Activated CD8-positive, alpha-beta memory T cell treated with anti-CD3 and anti-CD28 coated beads for 4 hours (primary cell): Measurements from ENCODE around the gene IMMT.

Experiments
- DNase-seq, 2 donors: peaks; one replicate each; pipeline ENCODE4 v3.0.0-alpha.2; 2020; ENCODE audit warnings: low read depth in 2 of 2

The IMMT gene

GRCh38 chr2:86226070-86226469 lies 30.8 kb upstream of the IMMT start:
- DNase-seq, result no peak

GRCh38 chr2:86225581-86225980 lies 30.3 kb upstream of the IMMT start:
- DNase-seq, result peak in 1 of 2 donors; percentile 6

DNA sequence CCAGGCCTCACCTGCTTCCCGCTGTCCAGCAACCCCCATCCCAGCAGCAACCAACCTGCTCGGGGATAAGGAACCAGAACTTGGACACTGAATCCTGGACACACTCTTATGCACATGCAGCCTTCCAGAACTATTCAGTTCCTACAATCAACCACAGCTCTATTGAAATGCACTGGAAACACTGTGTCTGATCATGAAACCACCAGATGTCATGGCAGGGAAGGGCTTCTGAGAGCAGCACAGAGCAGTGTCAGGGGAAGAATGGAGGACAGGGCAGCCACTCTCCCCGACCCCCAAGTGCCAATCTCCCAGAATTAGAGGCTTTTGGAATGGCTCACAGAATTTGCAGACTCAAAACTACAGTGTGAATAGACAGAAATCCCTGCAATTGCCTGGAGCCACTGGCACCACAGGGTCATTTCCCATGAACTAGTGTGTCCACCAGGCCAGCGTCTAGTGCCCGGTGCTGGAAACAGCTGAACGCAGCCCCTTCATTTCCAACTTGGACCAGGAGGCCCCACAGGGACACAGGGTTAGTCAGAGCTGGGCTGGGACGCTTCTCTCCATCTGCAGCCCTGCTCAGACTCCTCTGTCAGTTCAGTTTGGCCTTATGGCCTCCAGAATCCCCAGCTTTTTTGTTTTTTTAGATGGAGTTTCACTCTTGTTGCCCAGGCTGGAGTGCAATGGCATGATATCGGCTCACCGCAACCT lies 29.5 kb upstream of the IMMT start:
- no peak for DNase-seq

DNA sequence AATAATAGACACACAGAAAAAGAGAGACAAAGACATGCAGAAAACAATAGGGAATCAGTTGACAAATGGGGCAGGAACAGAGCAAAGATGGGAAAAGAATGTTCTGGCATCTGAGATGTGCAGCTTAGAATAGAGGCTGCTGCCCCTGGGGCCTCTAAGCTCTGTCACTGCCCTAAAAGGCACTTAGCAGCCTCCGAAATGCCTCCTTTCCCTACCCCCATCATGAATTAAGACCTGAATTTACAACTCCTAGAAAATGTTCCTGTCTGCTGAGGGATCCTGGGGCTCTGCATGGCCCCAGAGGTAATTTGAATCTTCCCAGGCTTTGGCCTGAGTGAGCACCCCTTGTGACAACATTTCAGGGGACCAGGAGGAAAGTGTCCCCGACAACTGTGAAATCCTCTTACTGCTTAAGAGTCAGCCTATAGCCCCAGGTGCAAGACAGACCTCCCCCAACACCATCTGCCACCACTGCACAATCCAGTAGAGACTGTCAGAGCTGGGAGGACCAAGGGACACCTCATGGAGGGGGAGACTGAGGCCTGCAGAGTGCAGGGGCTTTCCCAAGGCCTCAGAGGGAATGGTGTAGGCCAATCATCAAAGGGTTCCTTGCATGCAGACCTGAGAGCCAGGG lies 28.8 kb upstream of the IMMT start:
- DNase-seq, result no peak

- DNase-seq, result no peak
These were observed 28.1 kb upstream of the IMMT start for GRCh38 chr2:86223140-86223926.

- DNase-seq, result peak in 1 of 2 donors; percentile 21
These were observed 25.9 kb upstream of the IMMT start for GRCh38 chr2:86221066-86221684.

DNA sequence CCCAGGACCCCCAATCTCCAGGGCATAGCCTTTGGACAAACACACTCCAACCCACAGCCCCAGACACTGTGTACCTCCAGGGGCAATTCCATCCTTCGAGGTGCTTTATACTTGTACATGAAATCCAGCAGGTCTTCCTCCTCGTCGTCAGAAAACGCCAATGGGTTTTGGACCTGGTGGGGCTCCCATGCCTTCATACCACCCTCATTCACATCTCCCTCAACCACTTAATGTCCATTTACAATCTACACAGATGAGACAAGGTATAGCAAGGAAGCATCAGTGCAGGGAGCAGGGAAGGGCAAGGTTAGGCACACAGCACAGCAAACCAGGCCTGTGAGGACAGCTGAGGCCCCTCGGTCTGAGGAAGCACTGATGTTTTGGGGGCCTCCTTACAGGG lies 24.6 kb upstream of the IMMT start:
- no peak for DNase-seq

DNA sequence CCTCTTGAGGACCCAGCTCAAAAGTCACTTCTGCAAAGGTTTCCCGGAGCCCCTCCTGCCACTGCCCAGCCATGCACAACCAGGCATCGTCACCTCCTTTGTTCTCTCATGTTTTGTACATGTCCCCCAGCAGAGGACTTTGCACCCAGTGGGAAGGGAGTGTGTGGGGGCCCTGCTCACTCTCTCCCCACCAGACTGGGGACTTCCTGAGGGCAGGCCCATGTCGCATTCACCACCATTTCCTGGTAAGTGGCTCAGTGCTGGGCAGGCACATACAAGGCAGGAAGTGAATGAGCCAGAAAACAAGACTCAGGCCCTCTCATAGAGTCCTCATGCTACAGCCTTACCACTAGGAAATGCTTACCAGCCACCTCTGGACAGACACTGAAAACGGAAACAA lies 22.9 kb upstream of the IMMT start:
- no peak for DNase-seq

DNA sequence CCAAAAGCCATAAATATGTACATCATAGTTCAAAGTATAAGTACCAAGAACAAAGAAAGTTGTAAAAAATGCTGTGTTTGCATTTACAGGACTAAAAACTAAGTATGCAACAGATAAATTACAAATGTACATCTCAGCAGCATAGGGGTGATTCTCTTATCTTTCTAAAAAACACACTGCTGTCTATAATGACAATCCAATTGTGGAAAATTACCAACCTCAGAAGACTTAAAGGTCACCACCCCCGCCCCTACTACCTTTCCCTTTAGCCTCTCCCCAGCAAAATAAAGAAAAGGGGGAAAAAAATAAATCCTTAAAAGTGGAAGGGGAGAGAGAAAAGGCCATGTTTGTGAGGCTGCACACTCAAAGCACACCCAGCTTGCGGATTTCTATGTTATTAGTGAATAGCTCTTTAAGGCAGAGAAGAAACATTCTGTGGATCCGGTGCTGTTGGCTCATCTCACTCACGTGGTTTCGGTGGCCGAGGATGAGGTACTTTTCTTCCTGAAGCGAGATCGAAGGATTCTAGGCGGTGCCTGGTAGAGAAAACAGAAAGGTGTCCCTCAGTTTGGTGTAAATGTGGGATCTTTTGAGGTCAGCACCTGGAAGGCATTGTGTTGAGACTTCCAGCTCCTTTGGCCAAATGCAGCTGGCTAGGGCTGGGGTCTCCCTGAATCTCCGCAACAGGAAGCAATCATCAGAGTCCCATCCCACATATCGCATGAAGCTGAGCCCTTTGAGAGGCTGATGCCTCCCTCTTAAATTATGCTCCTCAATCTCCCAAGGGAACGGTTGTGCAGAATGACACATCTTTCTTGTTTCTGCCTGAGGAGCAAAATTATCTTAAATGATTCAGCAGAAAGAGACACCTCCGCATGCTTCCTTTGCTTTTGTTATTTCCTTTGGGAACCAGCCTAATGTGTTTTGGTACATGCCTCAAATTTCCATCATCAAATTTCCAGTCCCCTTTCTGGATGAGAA lies 21.6 kb upstream of the IMMT start:
- no peak for DNase-seq

GRCh38 chr2:86214503-86214832 lies 19.2 kb upstream of the IMMT start:
- DNase-seq, result no peak

DNA sequence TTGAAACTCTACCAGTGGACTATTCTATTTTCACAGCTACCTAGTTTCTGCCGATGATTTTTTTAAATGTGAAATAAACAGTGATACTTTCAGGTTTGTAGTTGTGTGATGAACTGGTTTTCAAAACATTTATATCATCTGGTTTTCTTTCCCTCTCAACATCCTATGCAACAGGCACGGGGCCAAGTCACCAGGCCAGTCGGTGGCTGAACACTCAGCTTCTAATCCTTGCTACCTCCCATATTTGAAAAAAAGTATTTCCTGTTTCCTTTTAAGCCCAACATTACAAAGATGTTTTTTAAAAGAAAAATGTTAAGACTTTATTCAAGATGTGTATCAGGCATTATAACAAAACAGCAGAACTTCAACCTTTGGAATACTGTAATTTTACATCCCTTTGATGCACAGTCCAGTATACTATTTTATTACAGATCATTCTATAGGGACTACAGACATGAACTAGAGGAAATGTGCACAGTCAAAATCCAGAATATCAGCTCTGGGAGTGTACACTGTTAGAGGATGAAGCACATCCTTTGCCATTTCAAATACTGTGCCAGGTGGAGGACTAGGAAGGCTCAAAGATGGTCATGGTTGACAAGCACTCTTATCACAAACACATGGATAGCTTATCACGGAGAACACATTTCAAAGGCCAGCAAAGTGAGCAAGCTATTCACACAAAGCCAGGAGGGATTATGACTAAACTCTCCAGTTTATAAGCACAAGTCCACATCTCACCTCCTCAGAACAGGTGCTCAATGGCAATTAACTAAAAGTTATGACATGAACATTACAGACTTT lies 18.6 kb upstream of the IMMT start:
- DNase-seq, result no peak

- no peak for DNase-seq
These were observed 17.8 kb upstream of the IMMT start for GRCh38 chr2:86213056-86213455.

- no peak for DNase-seq
These were observed 16.5 kb upstream of the IMMT start for GRCh38 chr2:86211796-86212188.

DNA sequence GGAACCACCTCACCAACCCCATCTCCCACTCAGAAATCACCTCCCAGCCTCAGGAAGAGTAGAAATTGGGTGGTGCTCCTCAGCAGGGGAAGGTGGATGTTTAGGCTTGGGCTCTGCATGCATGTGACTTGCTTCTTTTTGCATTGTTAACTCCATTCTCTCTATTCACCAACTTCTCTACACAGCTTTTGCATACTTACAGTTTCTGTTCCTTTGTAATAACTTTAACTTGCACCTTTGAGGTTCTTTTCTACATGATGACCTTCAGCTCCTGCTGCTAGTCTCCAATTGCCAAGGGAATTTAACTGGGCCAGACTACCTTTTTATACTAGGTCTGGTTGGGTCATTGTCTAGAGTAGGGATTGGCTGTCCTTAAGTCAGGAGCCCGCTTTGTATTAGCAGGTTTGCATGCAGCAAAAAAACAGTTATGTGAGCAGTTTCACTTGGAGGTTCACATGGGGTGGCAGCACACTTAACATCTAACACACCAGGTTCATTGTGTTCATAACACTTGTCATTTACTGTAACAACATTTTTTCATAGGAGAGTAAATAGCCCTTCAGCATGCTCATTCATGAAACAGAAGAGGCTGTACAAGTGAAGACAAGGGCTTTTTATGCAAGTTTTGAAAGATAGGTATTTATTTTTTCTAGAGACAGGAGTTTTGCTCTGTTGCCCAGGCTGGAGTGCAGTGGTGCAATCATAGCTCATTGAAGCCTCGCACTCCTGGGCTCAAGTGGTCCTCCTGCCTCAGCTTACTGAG lies 16.0 kb upstream of the IMMT start:
- DNase-seq, result no peak

DNA sequence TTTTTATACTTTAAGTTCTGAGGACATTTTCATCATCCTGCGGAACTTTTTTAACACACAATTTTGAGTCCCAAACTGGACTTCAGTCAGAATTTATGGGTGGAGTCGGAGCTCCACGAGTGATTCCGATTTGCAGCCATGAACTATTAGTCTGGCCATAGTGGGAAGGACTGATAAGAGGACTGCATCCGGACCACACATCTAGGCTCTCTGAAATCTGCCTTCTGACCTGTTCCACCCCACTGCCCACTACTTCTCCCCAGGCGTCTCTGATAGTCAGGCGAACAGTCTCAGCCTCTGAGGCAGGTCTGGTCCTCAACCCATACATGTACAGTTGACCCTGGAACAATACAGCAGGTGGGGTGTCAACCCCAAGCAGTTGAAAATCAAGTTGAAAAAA lies 9.2 kb upstream of the IMMT start:
- DNase-seq, result no peak

DNA sequence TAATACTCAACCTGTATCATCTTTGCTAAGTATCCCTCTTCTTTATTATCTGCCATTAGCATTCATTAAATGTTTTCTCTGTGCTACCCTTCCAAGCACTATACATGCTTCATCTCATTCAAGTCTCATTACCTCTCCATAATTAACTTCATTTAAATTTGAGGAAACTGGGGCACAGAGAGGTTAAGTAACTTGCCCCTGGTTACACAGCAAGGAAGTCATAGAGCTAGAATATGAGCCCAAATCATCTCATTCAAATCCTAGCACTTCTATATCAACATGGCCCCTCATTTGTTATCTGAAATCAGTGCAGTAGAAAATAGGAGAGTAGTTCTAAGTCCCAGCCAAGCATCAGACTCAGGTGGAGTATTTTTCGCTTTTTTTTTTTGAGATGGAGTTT lies 8.4 kb upstream of the IMMT start:
- no peak for DNase-seq

GRCh38 chr2:86202702-86203101 lies 7.4 kb upstream of the IMMT start:
- no peak for DNase-seq

- DNase-seq, result no peak
These were observed 7.1 kb upstream of the IMMT start for GRCh38 chr2:86202336-86202692.

DNA sequence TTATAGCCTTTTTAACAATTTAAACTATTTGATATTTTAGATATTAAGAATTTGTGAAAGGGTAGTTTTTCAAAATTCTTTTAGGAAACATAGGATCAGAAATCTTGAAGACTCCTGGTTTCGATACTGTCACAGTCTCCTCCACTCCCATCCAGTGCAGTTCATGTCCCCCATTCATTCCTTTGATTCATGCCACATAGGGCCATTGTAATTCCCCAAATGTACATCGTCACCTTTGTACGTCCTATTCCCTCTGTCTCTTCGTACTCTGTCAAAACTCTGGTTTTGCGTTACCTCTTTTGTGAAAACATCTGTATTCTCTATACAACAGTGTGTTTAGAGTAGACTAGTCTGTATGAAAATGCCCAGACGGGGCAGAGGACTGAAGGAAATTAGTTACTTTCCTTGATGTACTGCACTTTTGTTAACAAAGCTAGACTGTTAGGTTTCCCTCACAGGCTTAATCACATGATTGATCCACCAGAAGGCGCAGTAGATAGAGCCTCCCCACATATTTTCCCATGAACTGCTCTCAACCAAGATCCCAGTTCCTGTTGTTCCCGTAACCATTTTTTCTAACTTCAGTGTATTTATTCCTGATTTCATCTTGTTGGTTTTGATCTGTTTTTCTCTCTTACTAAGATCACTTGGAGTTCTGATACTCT lies 6.5 kb upstream of the IMMT start:
- DNase-seq, result no peak
